G401.6 (cell line): ENCODE results near the gene FIBIN.

Experiments
- FAIRE-seq: peaks from 2 replicates; lab custom pipeline; 2012; peaks lifted over from hg19 to GRCh38; lab: Jason Lieb, UNC

Gene FIBIN

DNA sequence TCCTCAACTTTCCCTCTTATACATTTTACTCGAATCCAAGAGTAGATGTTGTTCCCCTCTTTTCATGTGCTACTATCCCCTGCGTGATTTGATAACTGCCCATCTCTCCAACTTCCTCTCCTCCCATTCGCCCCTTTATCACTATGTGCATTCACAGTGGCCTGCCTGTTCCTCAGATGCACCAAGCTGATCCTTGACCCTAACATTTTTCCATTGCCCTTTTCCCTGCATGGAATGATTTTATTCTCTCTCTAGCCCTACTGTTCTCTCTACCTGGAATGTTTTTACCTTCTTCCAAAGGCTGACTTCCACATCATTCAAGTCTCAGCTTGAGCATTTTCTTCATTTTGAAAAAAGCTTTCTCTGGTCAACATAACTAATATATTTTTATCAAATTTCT lies 31.0 kb downstream of the FIBIN start:
- FAIRE-seq, result no peak

DNA sequence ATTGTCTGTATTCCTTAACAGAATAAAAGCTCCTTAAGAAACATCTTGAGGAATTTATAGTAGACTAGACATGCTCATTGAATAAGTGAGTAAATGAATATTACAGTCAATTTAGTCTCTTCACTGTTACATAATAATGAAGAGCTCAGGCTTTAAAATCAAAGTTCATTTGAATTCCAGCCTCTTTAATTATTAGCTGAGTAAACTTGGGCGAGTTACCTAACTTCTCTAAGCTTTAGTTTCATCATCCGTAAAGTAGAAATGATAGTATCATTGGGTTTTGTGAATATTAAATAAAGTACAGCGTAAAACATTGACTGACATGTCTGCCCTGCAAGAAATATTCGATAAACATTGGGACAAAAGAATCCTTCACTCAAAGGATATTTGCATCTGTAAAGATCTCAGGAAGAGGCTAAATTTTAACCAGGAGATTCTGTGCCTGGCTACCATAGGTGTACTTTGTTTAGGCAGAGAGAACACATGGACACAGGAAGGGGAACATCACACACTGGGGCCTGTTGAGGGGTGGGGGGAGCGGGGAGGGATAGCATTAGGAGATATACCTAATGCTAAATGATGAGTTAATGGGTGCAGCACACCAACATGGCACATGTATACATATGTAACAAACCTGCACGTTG lies 31.5 kb downstream of the FIBIN start:
- FAIRE-seq, result no peak

DNA sequence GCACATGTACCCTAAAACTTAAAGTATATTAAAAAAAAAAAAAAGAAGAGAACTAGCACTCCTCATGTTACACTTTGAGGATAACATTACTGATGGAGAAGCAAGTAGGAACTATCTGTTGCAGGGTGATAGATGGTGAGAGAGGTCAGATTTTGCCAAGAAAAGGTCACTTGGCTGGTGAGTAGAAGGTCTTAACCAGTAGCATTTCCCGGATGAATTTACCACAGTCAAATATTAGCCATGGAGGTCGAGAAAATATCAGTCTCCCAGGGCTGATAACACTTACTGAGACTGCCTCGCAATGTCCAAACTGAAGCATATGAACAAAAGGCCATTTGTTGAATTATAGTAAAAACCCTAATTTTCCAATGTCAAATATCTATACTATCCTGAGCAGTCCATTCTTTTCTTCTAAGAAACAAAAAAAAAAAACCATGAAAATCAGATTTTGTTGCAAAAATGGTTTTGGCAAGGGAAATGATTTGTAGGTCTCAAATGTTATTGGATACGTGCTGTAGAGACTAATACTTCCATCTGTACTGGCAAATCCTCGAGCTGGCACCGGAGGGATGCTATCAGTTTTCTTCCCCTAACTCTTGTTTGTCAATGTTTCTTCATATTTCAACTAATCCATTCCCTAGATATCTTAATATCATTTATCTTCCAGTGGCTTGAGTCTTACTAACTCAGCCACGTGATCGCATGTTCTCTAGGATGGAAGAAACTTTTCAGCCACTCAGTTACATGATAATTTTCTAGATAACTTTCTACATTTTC lies 32.2 kb downstream of the FIBIN start:
- no peak for FAIRE-seq

DNA sequence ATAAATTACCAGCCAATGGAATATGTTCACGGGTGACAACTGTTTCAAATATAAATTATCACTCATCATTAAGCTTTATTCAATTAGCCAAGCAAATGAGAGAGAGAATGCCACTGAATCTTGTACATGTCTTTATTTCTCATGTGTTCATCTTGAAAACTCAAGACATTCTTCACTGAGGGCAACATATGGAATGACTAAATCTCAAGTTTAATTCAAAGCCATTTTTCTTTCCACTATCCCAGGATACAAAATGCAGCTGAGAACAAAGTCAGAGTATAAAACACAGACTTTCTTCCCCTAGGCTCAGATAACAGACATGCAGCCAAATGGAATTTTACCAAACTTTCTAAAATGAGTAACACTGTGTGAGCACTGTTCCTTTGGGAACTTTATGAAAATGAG lies 34.7 kb downstream of the FIBIN start:
- no peak for FAIRE-seq

DNA sequence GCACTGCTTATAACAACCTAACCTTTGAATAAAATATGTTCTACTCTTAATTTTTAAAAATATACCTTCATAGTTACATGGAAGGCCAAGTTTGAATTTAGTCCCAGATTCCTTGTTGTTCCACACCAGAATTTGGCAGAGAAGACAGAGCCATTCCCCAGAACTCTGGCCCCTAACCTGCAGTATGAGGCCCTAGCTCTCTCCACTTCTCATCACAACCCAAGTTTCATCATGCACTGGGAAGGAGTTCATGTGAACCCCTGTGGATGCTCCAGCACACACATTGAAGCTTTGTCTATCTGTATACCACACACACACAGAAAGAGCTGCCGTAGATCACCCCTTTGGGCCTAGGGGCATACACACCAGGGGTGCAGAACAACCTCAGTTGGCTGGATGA lies 36.1 kb downstream of the FIBIN start:
- no peak for FAIRE-seq

DNA sequence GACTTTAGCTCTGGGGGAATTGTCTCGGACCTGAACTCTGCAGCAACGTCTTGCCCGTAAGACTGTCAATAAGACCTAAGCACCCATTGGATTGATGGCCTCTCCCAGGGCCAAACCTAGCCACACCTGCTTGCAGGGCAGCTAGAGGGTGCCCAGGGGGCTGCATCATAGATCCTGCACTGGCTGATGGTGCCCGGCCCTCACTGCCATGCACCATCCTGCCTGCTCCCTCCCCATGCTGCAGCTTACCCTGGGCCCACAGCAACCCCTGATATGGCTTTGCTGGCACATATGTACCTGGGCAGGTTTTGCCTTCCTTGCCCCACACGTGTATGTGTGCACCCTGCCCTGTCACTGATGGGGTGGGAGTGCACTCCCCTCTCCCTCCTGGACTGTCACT lies 37.8 kb downstream of the FIBIN start:
- no peak for FAIRE-seq

DNA sequence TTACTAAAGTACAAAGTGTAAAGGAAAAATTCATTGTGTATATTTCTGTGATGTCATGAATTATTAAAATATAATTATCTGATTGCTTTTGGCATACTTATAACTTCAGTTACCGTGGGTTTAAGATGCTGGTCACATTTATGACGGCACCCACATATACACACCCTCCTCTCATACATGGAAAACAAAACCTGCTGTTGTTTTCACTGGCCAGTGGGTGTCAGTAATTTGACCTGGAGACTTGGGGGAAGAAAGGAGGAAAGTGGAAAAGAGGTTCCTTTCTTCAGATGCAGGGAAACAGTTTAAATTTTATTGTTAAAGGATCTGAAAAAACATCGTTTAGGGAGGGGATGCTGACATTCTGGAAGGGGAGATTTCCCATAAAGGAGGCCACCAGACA lies 46.0 kb downstream of the FIBIN start:
- FAIRE-seq, result no peak

DNA sequence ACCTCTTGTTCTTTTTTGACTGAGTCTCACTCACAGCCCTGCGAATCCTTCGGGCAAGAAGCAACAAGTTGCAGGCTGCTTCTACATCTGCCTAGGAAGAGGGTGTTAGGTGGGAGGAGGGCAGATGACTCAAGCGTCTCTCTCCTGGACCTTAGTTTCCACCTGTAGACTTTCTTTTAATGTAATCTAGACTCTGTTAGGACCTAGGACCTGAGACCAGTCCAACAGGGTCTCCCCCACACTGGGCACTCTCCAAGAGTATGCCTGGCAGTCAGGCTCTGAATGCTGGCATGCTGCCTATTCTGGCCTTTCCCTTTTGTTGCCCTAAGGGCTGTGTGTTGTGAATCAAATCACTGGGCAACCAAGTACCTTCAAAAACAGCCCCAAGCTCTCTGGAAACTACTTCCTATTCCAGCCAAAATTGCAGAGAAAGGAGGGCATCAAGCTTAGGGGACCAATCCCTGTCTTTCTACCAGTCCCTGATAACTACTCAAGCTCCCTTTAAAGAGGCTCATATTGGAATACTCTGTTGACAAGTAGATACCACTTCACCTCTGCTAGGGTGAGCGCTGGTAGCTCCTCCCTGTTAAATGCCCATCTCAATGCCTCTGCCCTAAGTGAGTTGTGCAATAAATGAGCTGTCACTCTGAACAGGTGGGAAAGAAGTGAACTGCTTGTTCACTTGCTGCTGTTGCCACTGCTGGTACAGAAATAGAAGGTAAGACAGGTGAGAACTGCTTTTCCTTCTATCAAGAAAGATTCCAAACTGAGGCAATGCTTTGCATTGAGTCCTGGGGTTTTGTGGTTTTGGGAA lies 46.6 kb downstream of the FIBIN start, which contains the start of gene BBOX1:
Gene BBOX1, plus strand, starts transcription at position 514 of the 814 bp plus-strand sequence. CDS start 14,616 bp downstream, outside the sequence.
- FAIRE-seq, result no peak

DNA sequence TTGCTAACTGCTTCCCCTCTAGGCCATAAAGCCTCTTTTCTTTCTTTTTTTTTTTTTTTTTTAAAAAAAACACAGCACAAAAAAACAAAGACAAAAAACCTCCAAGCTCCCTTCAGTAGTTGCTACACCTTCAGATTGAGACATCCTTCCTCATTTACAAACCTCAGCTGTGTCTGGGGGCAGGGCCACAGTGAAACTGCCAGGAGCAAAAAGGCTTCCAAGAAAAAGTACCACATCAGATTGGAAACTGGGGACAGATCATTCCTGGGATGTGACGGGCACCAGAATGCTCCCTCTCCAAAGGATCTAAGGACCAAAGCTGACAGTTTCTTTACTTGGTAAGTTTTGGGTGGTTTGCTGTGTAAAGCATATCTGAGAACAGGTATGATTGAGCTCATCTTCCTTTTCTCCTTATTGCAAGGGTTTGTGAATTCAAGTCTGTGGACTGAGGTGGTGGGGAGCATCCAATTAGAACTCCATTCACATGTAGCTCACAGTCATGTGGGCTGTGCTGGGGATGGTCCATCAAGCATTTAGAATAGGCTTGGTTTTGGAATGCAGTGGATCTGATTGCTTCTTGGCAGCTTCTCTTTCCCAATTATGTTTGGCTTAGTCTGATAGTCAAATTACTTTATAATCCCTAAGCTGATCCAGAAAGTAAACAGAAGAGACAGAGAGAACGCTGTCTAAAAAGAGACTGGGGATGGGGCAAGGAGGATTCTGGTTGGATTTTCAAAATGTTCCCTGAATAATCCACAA lies 47.4 kb downstream of the FIBIN start:
- no peak for FAIRE-seq
